ENCODE data around the gene FUBP3.

The FUBP3 gene

GRCh38 chr9:130633336-130634190 is 54.2 kb downstream of the FUBP3 start:
- DNase-seq (ENCODE audit: extremely low read depth in 1 of 2, low read depth in 1 of 2), result no peak

- DNase-seq (ENCODE audit: extremely low read depth in 1 of 2, low read depth in 1 of 2), result no peak
These were observed 54.9 kb downstream of the FUBP3 start for GRCh38 chr9:130634191-130634768.

DNA sequence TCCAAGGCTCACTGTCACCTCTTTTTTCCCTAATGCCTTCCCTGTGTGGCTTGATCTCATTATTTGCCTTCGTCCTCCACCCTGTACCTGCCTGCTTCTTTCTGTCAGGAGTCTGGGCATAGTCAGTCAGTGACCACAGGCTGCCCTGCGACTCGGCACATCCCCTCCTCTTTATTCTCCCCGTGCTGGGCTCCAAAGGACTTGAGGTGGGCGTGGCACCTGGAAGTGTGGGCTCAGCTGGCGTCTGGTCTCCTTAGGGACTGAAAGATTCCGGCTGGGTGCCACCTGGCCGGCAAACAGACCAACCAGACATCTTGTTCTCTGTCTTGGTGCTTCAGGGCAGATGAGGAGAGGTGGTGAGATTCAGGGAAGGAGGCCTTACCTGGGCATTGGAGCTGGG is 55.4 kb downstream of the FUBP3 start:
- no peak for DNase-seq (ENCODE audit: extremely low read depth in 1 of 2, low read depth in 1 of 2)

DNA sequence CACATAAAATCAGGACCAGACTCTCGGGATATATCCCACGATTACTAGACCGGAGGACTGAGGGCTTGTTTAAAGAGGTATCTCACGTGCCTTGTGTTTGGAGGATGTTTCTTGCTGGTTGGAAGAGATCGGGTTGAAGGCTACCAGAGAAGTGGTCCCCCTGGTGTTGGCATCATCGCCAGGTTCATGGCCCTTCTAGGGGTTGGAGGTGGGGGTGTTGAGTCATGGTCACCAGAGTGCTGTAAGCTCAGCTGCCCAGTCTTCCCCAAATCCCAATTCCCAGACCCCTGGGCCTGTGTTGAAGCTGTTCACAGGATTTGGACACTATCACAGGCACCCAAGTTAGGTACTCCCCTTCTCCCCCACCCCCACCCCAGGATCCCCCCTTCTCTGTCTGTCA is 55.9 kb downstream of the FUBP3 start:
- no peak for DNase-seq (ENCODE audit: extremely low read depth in 1 of 2, low read depth in 1 of 2)

DNA sequence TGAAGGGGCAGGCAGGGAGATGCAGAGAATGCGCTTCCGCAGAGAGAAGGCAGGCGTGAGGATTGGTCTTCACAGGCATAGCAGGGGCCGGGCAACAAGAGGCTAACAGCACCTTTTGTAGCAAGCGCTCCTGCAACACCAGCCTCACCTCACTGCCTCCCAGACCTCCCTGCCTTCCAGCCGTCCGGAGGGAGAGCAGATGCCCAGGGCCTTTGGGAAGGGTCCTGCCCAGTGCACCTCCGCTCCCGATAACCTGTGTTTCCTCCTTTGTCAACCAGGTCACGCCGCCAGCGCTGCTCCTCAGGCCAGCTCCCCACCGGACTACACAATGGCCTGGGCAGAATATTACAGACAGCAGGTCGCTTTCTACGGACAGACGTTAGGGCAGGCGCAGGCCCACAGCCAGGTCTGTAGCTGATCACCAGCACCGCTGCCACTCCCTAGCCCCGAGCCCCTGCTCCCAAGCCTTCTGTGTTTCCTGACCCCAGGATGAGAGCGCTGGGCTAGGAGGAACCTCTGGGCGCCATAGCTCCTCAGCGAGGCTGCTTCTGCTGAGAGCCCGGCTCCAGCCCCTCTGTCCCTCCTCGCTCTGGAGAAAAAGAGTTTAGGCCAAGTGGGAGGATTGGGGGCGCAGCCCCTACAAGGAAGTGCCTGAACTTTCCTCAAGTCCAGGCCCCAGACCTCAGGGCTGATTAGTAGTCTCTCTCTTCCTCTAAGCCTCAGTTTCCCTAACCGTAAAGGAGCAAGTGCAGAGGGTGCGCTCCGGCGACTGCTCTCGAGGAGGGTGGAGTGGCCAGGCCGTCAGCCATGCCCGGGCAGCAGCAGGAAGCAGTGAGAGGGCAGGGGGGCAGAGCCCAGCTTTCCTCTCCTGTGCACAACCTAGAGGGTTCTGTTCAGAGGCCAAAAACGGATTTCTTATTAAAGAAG is 56.6 kb downstream of the FUBP3 start:
- no peak for DNase-seq (ENCODE audit: extremely low read depth in 1 of 2, low read depth in 1 of 2)

GRCh38 chr9:130636648-130637020 is 57.3 kb downstream of the FUBP3 start:
- no peak for DNase-seq (ENCODE audit: extremely low read depth in 1 of 2, low read depth in 1 of 2)

GRCh38 chr9:130638284-130639123 is 59.1 kb downstream of the FUBP3 start:
- no peak for DNase-seq (ENCODE audit: extremely low read depth in 1 of 2, low read depth in 1 of 2)

DNA sequence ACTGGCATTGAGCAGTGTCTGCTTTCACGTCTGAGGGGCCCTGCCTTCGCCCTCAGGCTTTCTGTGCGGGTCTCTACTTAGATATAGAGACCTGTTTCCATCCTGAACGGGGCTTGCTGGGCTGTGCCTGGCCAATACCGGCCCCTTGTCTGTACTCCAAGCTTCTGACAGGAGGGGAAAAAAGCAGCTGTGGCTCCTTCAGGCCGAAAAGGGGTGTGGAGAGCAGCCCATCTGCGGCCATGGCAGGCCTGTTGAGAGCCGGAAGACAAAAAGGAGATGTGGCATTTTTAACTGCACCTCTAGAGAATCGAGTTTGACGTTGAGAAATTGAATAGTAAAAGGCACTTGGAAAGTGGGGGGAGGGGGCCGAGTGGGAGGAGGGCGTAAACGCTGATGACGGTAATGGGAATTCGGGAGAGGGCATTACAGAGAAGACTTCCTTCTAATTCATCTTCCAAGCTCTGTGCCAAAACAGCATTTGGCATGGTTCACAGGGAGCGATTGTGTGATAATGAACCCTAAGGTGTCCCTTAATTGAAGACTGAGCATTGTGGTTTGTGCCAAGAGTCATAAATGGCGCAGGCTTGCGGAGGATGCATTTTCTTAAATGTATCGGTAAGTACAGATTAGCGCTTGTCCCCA is 59.9 kb downstream of the FUBP3 start:
- DNase-seq (ENCODE audit: extremely low read depth in 1 of 2, low read depth in 1 of 2), result no peak

GRCh38 chr9:130639866-130640555 is 60.6 kb downstream of the FUBP3 start:
- no peak for DNase-seq (ENCODE audit: extremely low read depth in 1 of 2, low read depth in 1 of 2)

- no peak for DNase-seq (ENCODE audit: extremely low read depth in 1 of 2, low read depth in 1 of 2)
These were observed 61.3 kb downstream of the FUBP3 start for GRCh38 chr9:130640681-130641080.

DNA sequence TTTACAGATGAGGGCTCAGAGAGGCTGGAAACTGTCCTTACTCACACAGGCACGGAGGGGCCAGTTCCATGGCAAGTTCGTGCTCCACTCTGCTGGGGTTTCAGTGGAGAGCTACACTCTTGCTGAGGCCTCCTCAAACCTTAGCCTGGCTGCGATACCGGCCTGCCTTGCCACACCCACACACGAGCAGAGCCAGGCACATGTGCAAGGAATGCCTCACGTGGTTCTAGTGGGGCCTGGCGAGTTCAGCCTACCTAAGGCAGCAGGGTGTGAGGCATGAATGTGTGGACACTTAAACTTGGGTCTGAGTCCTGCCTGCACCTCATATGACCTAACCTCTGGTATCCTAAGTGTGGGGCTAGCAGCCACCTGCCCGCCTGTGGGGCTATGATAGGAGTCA is 63.5 kb downstream of the FUBP3 start:
- DNase-seq (ENCODE audit: extremely low read depth in 1 of 2, low read depth in 1 of 2), result no peak

DNA sequence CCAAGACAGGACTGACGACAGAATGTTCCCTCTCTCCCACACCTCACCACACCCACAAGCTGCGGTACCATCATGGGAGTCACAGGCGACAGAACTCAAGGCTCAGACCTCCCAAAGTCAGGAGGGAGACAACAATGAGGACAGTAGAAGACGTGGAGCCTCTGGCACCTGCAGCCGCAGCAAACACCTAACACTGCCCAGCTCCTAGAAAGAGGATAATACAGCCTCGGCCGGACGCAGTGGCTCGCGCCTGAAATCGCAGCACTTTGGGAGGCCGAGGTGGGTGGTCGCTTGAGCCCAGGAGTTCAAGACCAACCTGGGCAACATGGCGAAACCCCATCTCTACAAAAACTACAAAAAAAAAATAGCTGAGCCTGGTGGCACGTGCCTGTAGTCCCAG is 71.8 kb downstream of the FUBP3 start:
- DNase-seq (ENCODE audit: extremely low read depth in 1 of 2, low read depth in 1 of 2), result no peak

GRCh38 chr9:130651752-130652151 is 72.4 kb downstream of the FUBP3 start:
- DNase-seq (ENCODE audit: extremely low read depth in 1 of 2, low read depth in 1 of 2), result no peak

DNA sequence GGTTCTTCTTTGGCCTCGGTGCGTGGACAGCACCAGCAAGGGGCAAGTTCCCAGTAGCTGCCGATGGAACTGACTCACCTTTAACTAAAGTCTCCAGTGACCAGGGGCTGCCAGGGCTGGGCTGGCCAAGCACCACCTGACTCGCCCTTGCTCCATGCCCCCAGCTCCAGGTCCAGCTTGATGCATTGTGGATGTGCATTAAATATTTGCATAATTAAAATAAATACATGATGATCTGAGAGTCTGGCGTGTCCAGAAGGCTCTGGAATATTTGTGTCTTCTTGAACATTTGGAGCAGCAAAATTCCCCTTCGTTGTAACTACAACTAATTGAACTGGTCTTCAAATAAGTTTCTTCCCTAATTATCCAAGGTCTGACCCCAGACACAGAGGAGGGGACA is 75.5 kb downstream of the FUBP3 start:
- DNase-seq (ENCODE audit: extremely low read depth in 1 of 2, low read depth in 1 of 2), result no peak

DNA sequence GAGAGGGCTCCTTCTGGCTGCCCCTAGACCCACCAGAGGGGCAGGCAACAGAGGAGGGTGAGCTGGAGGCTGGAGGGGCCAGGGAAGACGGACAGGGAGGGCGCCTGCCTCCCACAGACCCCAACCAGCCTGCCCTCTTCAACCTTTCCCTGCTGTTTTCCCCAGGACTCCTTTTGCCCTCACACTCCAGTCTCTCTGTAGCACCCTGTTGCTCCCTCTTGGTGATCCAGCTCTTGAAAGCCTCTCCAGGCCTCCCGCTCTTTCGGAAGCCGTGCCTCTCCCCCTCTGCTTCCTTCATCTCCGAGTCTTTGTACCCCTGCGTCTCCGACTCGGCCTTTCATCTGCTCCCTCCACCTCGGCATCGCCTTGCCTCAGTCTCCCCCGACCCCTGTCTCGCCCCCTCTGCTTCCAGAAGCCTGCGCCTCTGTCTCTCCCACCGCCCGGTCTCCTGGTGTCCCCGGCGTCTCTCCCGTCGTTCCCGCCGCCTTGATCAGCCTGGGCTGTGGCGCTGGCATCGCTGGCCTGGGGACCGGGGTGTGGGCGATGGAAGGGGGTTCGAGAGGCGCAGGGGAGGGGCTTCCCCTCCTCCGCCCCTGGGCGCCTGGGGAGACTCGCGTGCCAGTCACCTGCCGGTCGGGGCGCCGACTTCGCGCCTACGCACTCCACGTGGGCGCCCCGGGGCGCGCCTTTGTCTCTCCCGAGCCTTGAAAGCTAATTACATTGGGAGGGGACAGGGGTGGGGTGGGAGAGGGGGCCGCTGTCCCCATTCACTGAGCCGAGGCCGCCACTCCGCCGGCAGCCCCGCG is 79.7 kb downstream of the FUBP3 start:
- no peak for DNase-seq (ENCODE audit: extremely low read depth in 1 of 2, low read depth in 1 of 2)

DNA sequence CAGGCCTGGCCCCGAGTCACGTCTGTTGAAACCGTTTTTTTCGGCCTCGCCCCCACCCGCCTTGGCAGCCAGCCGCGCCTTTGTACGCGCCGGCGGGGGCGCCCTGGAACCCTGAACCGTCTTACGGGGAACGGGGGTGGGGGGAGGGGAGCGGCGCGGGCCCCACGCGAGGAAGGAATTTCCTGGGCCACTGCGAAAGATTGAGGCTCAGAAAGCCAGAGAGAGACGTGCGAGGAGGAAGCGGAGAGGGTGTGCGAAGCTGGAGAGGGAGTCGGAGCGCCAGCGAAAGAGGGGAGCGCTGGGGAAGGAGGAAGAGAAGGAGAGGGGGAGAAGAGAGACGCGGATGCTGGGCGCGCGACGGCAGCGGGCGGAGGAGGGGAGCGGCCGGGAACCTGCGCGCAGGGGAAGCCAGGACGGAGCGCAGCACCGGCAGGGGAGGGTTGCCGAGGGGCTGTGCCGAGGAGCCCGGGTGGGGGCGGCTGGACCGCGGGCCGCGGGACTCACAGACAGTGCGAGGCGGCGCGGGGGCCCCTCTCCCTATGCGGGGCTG is 80.4 kb downstream of the FUBP3 start:
- no peak for DNase-seq (ENCODE audit: extremely low read depth in 1 of 2, low read depth in 1 of 2)

- DNase-seq (ENCODE audit: extremely low read depth in 1 of 2, low read depth in 1 of 2), result no peak
These were observed 80.9 kb downstream of the FUBP3 start for GRCh38 chr9:130660326-130660682.

DNA sequence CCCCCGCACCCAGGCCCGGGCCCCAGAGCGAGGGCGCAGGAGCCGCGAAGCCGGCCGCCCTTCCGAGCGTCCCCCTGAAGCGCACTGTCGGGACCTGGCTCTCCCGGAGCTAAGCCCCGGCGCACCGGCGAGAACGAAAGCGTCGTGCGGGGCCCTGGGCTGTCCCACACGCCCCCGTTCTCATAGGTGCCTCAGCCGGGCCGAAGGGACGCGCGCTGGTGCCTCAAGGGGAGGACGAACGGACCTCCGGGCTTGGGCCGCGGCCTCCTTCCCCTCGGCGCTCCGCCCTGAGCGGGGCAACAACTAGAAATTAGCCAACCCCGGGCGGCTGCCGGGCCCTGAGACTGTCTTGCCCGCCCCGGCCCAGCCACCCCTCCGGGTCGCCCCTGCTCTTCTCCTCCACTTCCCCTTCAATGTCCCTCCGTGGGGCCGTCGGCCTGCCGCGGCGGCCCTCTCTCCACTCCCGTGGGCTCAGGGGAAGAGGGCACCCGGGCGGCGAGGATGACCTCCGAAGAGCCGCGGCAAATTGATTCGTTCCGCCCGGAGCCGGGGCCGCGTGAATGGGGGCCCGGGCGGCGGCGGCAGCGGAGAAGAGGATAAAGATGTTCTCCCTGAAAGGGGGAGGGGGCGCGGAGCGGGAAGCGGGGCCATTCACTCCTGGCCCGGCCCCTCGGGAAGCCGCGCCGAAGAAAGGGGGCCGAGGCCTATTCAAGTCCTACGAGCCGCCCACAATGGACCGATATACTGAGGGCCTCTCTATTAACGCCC is 81.5 kb downstream of the FUBP3 start:
- DNase-seq (ENCODE audit: extremely low read depth in 1 of 2, low read depth in 1 of 2), result no peak

All from stimulated activated CD8-positive, alpha-beta memory T cell treated with anti-CD3 and anti-CD28 coated beads, Interleukin-7, amount 100 ng/mL, for 48 hours (primary cell).